GM23338 (cell line): ENCODE measurements around the gene EEPD1. TPM values are rescaled to one million over a fixed set of nuclear protein-coding genes. Genes with fewer than 3 reads are reported as not detected.

ENCODE experiments used
- ATAC-seq: fragments of 200-7000 bp; cut with Tn5 transposase; 3 replicates; pipeline ENCODE4 v1.9.1; 2020
- DNase-seq: peaks from one replicate; pipeline ENCODE4 v3.0.0-alpha.2; 2015; ENCODE audit warnings: low spot score
- H2AFZ ChIP-seq: fragments of 200-600 bp; sonication (generic); 2 replicates; pipeline ENCODE4 v1.8.0; 2016; ENCODE audit warnings: antibody characterized with exemption, mild to moderate bottlenecking, moderate library complexity
- H3F3A ChIP-seq: fragments of 200-600 bp; sonication (generic); replicated peaks from 2 replicates; pipeline ENCODE4 v1.8.0; 2017; ENCODE audit warnings: antibody characterized with exemption, mixed run types, low read depth
- H3K27ac ChIP-seq: fragments of 200-600 bp; sonication (generic); 2 replicates; pipeline ENCODE4 v1.6.1; 2016; ENCODE audit warnings: low read depth
- H3K27me3 ChIP-seq: fragments of 200-600 bp; sonication (generic); 2 replicates; pipeline ENCODE4 v1.8.0; 2016; ENCODE audit warnings: mild to moderate bottlenecking, mixed run types, moderate library complexity; ENCODE audit not compliant: insufficient read depth
- H3K36me3 ChIP-seq: fragments of 200-600 bp; sonication (generic); 2 replicates; pipeline ENCODE4 v1.8.0; 2016; ENCODE audit warnings: mild to moderate bottlenecking; ENCODE audit not compliant: insufficient read depth
- H3K4me1 ChIP-seq: fragments of 200-600 bp; sonication (generic); 2 replicates; pipeline ENCODE4 v1.8.0; 2016; ENCODE audit warnings: mild to moderate bottlenecking, moderate library complexity; ENCODE audit not compliant: insufficient read depth
- H3K4me2 ChIP-seq: fragments of 200-600 bp; sonication (generic); 2 replicates; pipeline ENCODE4 v1.7.1; 2017; ENCODE audit warnings: mixed run types
- H3K4me3 ChIP-seq: fragments of 200-600 bp; sonication (generic); 2 replicates; pipeline ENCODE4 v1.6.1; 2016; ENCODE audit warnings: mixed run types
- H3K79me2 ChIP-seq: fragments of 200-600 bp; sonication (generic); replicated peaks from 2 replicates; pipeline ENCODE4 v1.8.0; 2017; ENCODE audit warnings: mild to moderate bottlenecking; ENCODE audit not compliant: insufficient read depth
- H3K9me2 ChIP-seq: fragments of 200-600 bp; sonication (generic); 2 replicates; pipeline ENCODE4 v1.8.0; 2017; ENCODE audit not compliant: insufficient read depth
- H4K20me1 ChIP-seq: fragments of 200-600 bp; sonication (generic); replicated peaks from 2 replicates; pipeline ENCODE4 v1.8.0; 2017; ENCODE audit warnings: mild to moderate bottlenecking; ENCODE audit not compliant: insufficient read depth
- H3K27ac Mint-ChIP-seq: 2 replicates; pipeline ENCODE4 v1.8.0; 2020; ENCODE audit warnings: inconsistent platforms, mild to moderate bottlenecking, moderate library complexity, mixed read lengths
- H3K27me3 Mint-ChIP-seq: 3 replicates; pipeline ENCODE4 v1.8.0; 2022; ENCODE audit warnings: low read depth, mild to moderate bottlenecking, moderate library complexity, mixed read lengths, inconsistent platforms; ENCODE audit not compliant: insufficient read depth, poor library complexity
- H3K36me3 Mint-ChIP-seq: 3 replicates; pipeline ENCODE4 v1.8.0; 2021; ENCODE audit warnings: low read depth, mild to moderate bottlenecking, inconsistent platforms, moderate library complexity, mixed read lengths
- H3K4me1 Mint-ChIP-seq: 3 replicates; pipeline ENCODE4 v1.8.0; 2020; ENCODE audit warnings: mild to moderate bottlenecking, inconsistent platforms, mixed read lengths
- H3K4me3 Mint-ChIP-seq: 3 replicates; pipeline ENCODE4 v1.8.0; 2021; ENCODE audit warnings: moderate library complexity, mild to moderate bottlenecking, inconsistent platforms, mixed read lengths
- H3K9me3 Mint-ChIP-seq: 3 replicates; pipeline ENCODE4 v1.8.0; 2020; ENCODE audit warnings: moderate library complexity, mild to moderate bottlenecking, inconsistent platforms, mixed read lengths
- EZH2phosphoT487 ChIP-seq: fragments of 200-600 bp; sonication (generic); IDR thresholded peaks from one replicate; pipeline ENCODE4 v1.8.1; 2018; ENCODE audit warnings: antibody characterized with exemption; ENCODE audit not compliant: unreplicated experiment
- STAT1 ChIP-seq: IDR thresholded peaks from one replicate; pipeline ENCODE4 v1.6.1; 2016; ENCODE audit warnings: antibody characterized with exemption; ENCODE audit not compliant: unreplicated experiment
- ZNF114 ChIP-seq: fragments of 250-450 bp; sonication (Bioruptor Pico); IDR thresholded peaks from 2 replicates; pipeline ENCODE4 v1.5.0; 2020; ENCODE audit warnings: mild to moderate bottlenecking, moderate library complexity
- polyA plus RNA-seq: library from polyadenylated mRNA; unstranded; fragments of >200 nt; fragmentation: Nextera tagmentation; extraction: Ambion mirVana; gene quantifications from 2 replicates; pipeline ENCODE4 v1.2.1, GENCODE V29; 2016
- total RNA-seq: library from RNA; depleted of rRNA; stranded (reverse); fragments of >200 nt; shearing (Covaris generic); gene quantifications from 2 replicates; pipeline ENCODE4 v1.2.3, GENCODE V29; 2014
- TF ChIP-seq, protein P1 (sequence below), 2 experiments: fragments of 200-600 bp in 1 of 2; sonication (generic) in 1 of 2; conservative IDR thresholded peaks; 2 replicates each; pipeline versions ENCODE4 v1.5.1 to v1.6.1; 2016 to 2017; ENCODE audit warnings: antibody characterized with exemption in 2 of 2, low read depth in 2 of 2, mild to moderate bottlenecking in 2 of 2, moderate library complexity in 1 of 2
- TF ChIP-seq, protein P2 (sequence below): IDR thresholded peaks from one replicate; pipeline ENCODE4 v1.6.1; 2018; ENCODE audit warnings: antibody characterized with exemption; ENCODE audit not compliant: unreplicated experiment

Gene EEPD1
- total and polyA plus RNA-seq, 2 experiments from 2014 or later = 4.1 to 17.1 TPM

DNA sequence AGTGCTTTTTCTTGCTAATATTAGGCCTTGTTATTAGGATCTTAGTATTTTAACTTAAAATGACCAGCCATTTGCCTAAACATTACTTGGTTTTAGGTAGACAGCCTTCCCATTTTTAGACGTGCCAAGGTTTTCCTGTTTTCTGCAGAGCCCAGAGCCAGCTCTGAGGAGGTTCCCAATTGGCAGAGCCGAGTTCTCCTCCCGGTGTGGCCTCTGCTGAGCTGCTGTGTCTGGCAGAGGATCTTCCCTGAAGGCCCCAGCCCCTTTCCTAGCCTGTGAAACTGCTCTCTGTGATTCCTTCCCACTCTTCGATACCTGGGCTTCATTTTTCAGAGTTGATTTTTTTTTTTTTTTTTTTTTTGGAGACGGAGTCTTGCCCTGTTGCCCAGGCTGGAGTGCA is 91.4 kb downstream of the EEPD1 start (continued):
- TF ChIP-seq, protein P1, sequence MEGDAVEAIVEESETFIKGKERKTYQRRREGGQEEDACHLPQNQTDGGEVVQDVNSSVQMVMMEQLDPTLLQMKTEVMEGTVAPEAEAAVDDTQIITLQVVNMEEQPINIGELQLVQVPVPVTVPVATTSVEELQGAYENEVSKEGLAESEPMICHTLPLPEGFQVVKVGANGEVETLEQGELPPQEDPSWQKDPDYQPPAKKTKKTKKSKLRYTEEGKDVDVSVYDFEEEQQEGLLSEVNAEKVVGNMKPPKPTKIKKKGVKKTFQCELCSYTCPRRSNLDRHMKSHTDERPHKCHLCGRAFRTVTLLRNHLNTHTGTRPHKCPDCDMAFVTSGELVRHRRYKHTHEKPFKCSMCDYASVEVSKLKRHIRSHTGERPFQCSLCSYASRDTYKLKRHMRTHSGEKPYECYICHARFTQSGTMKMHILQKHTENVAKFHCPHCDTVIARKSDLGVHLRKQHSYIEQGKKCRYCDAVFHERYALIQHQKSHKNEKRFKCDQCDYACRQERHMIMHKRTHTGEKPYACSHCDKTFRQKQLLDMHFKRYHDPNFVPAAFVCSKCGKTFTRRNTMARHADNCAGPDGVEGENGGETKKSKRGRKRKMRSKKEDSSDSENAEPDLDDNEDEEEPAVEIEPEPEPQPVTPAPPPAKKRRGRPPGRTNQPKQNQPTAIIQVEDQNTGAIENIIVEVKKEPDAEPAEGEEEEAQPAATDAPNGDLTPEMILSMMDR (conservative IDR thresholded peaks at IDR 0.05; ENCODE audit: low read depth in 2 of 2) = no peak

DNA sequence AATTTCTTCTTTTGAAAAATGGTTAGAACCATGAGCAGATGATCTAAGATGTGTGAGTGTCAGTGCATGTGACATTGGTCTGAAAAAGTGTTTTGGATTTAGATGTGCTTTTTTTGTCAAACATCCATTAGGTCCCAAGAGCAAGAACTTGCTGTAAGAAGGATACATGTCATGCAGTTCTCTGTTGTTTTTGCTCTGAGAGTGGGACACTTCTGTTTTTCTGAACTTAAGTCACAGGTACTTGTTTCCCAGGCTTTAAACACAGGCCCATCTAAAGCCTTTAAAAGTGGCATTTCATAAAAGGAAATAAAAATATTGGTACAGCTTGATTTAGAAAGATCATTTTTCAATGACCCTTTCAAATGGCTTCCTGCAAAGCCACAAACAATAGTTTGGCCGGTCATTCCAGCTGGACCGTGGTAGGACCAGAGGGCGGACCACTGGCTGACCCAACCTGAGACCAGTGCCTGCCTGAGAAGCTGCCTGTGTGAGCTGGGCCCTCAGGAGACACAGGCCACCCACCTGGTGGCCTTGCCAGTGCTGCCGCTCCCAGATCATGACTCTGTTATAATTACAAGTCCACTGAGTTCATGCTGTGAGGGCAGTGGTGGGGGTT is 92.7 kb downstream of the EEPD1 start:
- Histone ChIP-seq H3K27ac (no peak overlapping the region), H3K4me2 (no peak overlapping the region), H3K79me2 (no peaks in the 10 kb centered on the region), H2AFZ (no peak overlapping the region), H3K9me2 (no peaks in the 10 kb centered on the region), H3K36me3 (no peaks in the 10 kb centered on the region), H4K20me1 (no peaks in the 10 kb centered on the region), H3F3A (no peaks in the 10 kb centered on the region), H3K4me1 (0 out of 2 replicates have a peak, but pooled peaks cover 2% of the 10 kb centered on the region), H3K4me3 (no peak overlapping the region), H3K27me3 (no peaks in the 10 kb centered on the region)
- Mint-ChIP-seq H3K36me3 (peaks cover 13% of the 10 kb centered on the region), H3K27ac (no peak overlapping the region), H3K4me1 (no peaks in the 10 kb centered on the region; the same call in 2 of the 3 replicates), H3K9me3 (peaks cover 3% of the 10 kb centered on the region), H3K4me3 (no peak overlapping the region), H3K27me3 (peaks cover 2% of the 10 kb centered on the region)
- TF ChIP-seq ZNF114 = no peak
- no peak for TF ChIP-seq STAT1
- TF ChIP-seq EZH2phosphoT487 = no peak
- TF ChIP-seq, protein P2, sequence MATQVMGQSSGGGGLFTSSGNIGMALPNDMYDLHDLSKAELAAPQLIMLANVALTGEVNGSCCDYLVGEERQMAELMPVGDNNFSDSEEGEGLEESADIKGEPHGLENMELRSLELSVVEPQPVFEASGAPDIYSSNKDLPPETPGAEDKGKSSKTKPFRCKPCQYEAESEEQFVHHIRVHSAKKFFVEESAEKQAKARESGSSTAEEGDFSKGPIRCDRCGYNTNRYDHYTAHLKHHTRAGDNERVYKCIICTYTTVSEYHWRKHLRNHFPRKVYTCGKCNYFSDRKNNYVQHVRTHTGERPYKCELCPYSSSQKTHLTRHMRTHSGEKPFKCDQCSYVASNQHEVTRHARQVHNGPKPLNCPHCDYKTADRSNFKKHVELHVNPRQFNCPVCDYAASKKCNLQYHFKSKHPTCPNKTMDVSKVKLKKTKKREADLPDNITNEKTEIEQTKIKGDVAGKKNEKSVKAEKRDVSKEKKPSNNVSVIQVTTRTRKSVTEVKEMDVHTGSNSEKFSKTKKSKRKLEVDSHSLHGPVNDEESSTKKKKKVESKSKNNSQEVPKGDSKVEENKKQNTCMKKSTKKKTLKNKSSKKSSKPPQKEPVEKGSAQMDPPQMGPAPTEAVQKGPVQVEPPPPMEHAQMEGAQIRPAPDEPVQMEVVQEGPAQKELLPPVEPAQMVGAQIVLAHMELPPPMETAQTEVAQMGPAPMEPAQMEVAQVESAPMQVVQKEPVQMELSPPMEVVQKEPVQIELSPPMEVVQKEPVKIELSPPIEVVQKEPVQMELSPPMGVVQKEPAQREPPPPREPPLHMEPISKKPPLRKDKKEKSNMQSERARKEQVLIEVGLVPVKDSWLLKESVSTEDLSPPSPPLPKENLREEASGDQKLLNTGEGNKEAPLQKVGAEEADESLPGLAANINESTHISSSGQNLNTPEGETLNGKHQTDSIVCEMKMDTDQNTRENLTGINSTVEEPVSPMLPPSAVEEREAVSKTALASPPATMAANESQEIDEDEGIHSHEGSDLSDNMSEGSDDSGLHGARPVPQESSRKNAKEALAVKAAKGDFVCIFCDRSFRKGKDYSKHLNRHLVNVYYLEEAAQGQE = no peak
- TF ChIP-seq, protein P1 (conservative IDR thresholded peaks at IDR 0.05; ENCODE audit: low read depth in 2 of 2) = no peak
- ATAC-seq = no peak
- DNase-seq = no peak
